Activated effector memory CD4-positive, alpha-beta T cell treated with anti-CD3 and anti-CD28 coated beads, Interleukin-2, amount 50 U/mL, for 16 hours (primary cell): ENCODE results near the gene PPP2R5B.

Source experiments
- DNase-seq: peaks from one replicate; pipeline ENCODE4 v3.0.0-alpha.2; 2020

The PPP2R5B gene

DNA sequence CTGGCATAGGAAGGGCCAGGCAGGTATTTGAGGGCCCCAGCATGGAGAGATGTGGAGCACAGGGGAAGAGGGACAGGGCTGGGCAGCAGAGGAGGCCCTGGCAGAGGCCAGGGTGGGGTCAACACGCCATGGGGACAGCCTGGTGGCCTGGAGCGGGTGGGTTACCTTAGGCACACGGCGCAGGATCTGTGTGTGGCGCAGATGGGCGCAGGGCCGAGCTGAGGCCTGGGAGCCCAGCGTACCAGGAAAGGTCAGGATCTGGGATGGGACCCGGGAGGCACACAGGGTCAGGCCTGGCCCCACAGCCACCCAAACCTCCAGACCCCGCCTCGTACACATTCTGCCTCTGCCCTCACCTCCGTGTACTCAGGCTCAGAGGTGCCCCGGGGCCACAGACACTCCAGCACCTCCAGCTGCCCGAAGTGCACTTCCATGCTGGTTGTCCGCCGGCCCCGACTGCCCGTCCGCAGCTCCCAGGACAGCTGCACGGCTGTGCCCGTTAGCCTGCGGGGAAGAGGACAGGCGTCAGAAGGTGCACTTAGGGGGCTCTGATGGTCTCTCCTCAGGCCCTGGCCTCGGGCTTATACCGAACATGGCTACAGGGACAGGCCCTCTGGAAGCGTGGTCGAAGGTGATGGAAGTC, 13.9 kb upstream of the PPP2R5B start:
- DNase-seq = no peak

DNA sequence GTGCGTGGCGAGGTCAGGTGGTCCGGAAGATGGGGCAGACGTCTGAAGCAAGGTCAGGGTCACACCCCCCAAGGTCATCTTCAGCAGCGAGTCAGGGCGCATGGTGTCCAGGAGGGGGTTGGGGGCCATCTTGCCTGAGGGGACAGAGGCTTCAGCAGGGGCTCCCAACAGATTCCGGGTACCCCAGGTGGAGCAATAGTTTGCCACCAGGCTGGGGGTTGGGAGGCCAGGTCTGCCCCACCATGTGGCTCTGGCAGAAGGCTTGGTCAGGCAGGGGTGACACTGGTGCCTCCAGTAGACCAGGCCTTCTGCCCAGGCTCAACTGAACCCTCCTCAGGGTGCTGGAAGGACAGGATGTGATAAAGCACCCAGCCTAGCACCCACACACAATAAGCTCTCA, 13.3 kb upstream of the PPP2R5B start:
- DNase-seq = no peak

DNA sequence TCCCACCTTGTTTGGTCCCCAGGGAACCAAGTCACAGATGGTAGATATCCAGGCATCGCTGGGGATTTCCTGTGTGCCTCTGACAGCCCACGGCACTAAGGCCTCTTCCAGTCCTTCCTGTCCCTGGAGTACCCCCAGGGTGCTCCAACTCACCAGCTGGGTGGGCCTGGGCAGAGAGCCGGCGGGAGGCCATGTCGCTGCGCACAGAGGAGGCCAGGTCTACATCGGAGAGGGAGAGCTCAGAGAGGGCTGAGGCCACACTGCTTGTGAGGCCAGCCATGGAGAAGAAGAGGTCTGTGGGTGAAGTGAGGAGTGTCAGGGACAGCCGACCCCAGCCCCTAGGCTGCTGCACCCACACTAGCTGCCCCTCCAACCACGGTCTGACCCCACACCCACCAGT, 12.8 kb upstream of the PPP2R5B start:
- no peak for DNase-seq

DNA sequence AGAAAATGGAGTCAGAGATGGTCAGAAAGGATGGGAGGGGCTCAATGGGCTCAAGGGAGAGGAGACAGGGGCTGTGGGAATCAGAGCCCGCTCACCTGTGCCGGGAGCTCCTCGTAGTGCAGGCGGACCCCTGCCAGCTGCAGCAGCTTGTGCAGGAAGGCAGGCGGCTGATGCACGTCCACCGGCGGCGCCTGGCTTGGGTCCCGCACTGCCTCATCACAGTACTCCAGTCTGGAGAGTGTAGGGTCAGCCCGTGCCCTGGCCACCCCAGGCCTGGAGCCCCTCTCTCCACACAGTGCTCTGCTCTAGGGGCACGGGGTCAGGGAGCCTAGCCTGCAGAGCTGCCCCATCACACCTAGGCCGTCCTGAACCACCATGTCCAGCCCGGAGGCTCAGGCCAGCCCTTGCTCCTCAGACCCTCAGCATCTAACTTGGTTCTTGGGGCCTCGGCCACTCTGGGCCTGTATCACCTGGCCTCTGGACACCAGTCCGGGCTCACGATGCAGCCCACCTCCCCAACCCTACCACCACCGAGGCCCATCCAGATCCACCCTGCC, 11.2 kb upstream of the PPP2R5B start:
- no peak for DNase-seq

DNA sequence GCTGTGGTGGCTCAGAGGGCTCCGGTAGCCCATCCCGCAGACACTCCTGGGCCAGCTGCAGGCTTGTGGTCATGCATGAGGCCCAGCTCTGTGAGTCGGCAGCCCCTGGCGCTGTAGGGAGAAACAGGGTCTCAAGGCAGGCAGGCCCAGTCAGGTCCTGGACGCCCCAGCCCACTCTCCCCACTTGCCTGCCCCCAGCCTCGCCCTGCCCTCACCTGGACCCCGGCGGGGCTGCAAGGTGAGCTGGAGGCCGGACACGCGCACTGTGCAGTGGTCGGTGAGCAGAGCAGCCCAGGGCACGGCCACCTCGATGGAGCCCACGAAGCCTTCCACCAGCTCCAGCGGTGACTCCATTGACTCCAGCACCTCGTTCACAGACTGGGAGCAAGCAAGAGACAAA, 10.4 kb upstream of the PPP2R5B start:
- no peak for DNase-seq

DNA sequence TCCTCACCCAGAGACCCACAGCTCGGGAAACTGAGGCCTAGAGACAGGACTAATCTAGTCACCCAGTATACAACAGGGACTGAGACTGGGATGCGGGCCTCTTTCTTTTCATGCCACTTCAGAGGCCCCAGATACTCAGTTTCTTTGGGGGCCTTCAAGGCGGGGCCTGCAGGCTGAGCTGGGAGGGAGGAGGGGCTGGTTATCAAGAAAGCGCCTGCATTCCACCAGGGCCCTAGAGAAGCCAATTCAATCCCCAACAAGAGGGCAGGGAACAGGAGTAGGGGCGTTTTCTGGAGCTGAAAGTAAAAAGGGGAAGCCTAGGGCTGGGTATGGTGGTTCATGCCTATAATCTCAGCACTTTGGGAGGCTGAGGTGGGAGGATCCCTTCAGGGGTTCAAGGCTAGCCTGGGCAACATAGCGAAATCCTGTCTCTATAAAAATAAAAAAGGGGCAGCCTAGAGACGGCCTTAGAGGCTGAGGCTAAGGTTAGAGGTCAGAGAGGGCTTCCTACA, 9.1 kb upstream of the PPP2R5B start:
- DNase-seq = no peak

DNA sequence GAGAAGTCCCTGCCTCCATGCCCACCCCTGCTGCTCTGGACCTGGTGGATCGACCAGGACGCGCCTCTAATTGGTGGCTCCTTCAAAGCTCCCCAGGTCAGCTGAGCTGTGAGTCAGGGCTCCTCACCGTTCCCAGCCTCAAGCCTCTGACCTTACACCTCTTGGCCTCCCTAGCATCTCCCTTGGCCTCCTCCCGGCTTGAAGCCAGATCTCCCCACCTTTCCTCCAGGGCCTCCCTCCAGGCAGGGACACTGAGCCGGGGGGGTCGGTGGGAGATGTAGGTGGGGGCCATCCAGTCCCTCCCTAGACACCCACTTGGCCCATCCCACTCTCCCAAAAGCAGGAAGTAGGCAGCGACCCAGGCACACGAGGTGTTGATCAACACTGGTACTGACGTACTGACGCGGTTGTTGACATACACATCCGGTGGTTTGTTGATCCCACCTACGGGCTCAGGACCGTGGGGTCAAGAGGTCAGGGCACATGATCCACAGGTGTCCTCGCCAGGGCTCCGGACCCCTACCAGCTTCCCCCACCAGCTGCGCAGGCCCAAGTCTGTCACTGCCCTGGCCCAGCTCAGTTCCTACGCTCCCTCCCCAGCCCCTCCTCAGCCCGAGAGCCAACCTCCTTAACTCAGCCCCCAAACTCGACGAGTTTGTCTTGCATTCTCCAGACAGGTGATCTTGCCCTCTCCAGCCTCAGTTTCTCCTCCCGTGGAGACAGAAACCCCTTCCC, 8.3 kb upstream of the PPP2R5B start:
- peak; percentile 82 for DNase-seq

DNA sequence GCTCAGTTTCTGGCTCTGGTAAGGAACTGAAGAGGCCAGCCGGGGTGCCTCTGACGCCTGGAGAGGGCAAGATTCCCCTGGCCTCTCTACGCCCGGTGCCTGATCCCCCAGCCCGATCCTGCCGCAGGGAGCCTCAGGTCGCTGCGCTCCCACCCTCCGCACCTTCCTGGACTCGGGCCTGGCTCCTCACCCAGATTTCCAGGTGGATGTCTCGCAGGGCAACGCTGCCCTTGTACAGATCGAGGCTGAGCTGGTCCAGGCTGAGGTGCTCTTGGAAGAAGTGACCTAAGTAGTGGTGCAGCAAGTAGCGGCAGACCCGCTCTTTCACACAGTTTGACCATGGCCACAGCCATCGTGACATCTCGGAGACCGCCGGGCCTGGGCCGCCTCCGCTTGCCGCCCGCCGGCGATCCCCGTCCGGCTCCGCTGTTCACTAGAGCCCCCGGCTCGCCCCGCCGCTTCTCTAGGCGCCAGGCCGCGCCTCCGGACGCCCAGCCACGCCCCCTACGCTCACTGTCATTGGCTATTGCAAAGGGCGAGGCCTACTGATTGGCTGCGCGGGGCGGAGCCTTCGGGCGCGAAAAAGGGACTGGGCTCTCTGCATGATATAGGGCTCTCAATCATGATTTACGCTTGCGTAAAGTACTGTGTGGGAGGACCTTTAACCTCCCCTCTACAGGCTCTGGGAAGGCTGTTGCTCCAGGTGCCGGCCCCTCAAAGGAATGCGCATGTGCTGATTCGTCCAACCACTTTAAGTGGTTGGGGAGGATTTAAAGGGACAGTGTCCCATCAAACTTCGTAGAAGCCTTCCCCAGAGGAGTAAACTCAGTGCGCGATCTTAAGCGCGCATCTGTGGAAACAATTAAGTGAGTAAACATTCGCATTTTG, 7.5 kb upstream of the PPP2R5B start, which contains the start of gene ATG2A:
TSS of gene ATG2A (minus strand) at position 435 of the 888 bp plus-strand sequence. CDS start at position 361, 74 bp downstream.
- DNase-seq = peak; percentile 99

DNA sequence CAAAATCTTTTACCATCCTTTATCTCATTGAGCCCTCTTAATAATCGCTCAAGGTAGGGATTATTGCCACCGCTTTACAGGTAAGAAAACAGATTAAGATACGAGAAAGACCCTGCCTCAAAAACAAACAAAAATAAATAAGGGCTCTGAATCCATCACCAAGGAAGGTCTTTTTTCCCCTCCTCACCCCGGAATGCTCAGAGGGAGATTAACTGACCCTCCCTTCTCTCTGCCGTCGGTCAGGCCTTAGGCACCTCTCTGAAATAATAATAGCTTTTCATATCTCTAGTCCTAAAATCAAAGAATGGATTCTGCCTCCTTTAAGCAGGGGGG, 6.9 kb upstream of the PPP2R5B start:
- DNase-seq = no peak

DNA sequence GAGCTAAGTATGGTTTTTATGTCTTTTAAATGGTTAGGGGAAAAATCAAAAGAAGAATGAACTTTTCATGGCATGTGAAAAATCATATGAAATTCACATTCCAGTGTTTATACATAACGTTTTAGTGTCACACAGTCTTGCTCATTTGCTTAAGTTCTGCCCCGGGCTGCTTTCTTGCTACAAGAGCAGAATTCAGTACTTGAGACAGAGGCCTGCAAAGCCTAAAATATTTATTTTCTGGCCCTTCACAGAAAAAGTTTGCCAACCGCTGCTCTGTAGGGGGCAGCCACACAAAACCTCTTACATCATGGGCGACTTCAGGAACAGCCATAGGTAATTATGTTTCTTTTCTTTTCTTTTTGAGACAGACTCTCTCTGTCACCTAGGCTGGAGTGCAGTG, 6.5 kb upstream of the PPP2R5B start:
- DNase-seq = no peak

DNA sequence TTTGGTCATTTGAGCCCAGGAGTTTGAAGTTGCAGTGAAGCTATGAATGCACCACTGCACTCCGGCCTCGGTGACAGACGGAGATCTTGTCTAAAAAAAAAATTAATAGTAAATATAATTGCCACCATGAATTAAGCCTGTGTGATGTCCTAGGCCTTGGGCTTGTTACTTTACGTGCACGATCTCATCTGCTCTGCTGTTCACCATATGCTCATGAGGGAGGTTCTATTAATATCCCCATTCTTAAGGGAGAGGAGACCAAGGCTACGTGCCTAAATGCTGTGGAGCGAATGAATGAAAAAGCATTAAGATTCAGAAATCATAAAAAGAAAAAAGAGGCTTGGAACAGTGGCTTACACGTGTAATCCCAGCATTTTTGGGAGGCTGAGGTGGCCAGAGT, 4.9 kb upstream of the PPP2R5B start:
- no peak for DNase-seq

DNA sequence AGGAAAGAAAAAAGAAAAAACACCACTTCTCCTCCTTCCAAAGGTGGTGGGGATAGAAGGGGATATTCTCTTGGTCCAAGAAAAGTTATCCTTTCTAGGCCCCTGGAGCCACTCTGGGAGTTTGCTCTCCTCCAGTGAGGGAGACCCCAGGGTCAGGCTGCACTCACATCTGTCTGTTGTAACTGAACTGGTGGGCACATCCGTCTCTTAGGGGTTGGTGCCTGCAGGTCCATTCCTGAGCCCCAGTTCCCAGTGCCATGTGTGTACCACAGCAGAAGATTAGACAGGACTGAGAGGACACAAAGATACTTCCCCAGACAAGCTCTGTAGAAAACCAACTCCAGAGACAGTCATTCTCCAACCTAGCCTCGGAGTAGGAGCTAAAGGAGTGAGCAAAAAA, 4.4 kb upstream of the PPP2R5B start:
- DNase-seq = no peak

DNA sequence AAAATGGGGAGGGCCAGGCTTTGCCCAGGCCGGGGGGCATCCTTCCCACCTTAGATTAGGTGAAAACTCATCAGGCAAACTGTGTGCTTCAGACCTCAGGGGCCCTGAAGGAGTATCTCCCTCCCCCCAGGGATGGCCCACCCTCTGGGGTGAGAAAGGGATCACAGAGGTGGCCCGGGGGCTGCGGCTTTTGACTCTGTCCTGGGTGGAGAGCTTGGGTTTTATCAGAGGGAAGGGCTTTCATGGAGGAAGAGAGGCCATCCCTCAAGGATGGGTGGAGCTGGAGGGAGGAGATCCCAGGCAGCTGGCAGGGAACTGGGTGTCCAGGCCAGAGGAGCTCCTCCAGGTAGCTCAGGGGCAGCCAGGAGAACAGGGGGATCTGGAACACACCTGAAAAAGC, 3.1 kb upstream of the PPP2R5B start:
- no peak for DNase-seq

DNA sequence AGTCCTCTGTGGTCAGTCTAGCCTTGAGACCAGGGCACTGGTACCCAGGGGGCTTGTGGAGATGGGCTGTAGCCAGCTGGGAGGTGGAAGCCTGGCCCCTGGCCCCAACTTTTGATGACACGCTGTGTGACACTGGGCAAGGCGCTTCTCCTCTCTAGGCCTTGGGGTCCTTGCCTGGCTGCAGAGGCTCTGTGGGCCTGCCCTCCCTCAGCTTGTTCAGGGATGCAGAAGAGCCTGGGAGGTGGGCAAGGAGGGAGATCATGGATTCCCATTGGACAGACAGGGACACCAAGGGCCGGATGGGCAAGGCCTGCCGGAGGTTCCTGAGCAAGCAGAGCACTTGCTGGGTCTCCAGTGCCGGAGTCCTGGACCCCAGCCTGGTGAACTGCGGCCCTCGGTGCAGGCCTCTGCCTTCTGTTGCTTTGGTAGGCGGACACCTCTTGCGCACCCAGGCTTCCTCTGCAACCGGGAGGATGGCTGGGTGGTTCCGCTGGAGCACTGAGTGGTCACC, 1.3 kb upstream of the PPP2R5B start:
- DNase-seq = no peak

DNA sequence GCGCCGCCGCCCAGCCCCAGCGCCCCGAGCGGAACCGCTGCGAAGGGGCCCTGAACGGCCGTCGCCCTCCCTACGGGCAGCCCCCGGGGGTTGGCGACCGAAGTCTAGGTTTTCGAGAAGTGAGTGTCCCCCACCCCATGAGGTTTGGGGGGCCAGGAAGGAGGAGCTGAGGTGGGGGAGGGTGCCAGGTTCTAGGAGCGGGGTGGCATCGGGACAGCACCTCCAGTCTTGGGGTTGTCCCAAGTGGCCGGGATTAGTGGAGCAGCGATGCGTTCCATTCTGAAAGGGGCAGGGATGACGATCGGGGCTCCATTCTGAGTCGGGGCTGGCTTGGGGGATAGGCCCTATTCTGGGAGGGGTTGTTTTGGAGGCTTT, 408 bp downstream of the PPP2R5B start:
- no peak for DNase-seq

DNA sequence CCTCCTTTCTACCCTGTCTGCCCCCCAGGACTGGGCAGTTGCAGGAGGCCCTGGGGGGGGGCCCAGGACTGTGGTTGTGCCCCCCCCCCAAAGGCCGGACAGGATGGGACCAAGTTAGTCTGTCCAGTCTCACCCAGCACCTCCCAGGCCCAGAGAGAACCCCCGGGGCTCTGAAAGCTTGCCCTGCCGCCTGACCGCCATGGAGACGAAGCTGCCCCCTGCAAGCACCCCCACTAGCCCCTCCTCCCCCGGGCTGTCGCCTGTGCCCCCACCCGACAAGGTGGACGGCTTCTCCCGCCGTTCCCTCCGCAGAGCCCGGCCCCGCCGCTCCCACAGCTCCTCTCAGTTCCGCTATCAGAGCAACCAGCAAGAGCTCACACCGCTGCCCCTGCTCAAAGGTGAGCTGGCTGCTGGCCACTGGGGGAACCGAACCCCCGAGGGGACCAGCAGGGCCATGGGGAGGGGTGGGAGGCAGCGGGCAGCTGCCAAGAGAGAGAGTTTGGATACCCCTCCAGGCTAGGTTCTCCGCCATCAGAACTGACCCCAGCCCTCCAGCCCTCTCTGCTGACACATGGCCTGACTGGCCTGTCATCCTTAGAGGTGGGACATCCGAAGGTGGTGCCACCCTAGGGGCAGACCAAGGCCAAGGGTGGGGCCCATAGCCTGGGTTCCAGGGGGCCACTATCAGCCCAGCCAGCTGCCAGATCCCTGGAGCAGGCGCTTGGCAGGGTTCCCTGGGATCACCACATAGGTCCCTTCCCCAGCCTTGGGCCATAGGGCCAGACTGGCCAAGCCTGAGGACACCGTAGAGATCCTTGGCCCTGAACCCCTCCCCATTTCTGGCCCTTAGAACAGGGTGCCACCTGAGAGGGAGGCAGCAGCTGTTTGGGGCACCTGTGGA, 1.3 kb downstream of the PPP2R5B start:
- no peak for DNase-seq

DNA sequence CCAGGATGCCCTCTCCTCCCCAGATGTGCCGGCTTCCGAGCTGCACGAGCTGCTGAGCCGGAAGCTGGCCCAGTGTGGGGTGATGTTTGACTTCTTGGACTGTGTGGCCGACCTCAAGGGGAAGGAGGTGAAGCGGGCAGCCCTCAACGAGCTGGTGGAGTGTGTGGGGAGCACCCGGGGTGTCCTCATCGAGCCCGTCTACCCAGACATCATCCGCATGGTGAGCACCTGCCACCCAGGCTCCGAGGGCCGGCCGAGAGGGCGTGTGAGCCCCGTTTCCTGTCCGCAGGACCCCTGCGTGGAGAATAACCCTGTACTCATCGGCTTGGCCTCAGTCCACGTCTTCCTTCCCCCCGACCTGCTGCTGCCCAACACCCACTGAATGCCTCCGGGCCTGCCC, 2.2 kb downstream of the PPP2R5B start:
- DNase-seq = no peak

DNA sequence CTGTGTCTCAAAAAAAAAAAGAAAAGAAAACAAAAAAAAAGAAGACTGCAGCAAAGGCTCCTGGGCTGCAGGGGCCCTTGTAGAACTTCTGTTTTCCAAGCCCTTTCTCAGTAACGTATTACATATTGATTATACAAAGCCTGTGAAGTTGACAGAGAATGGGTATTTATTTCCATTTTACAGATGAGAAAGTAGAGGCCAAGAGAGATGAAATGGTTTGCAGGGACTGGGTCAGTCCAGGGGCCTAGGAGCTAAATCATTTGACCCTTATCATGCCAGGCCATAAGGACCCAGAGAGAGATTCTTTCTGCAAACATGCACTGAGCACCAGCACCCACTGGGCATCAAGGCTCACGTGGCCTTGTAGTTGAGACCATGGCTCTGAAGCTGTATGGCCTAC, 4.5 kb downstream of the PPP2R5B start:
- no peak for DNase-seq

DNA sequence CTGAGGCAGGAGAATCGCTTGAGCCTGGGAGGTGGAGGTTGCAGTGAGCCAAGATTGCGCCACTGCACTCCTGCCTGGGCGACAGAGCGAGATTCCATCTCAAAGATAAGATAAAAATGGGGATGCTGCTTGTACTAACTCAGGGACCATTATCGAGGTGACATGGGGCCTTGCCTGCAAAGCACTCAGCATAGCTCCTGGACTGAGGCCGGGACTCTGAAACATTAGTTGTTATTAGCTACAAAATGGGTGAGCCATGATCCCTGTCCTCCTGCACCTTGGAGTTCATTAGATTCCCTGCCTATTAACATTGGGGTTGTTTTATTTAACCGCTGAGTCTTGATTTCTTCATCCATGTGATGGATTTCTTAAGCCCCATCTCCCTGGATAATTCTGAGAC, 5.1 kb downstream of the PPP2R5B start:
- no peak for DNase-seq

DNA sequence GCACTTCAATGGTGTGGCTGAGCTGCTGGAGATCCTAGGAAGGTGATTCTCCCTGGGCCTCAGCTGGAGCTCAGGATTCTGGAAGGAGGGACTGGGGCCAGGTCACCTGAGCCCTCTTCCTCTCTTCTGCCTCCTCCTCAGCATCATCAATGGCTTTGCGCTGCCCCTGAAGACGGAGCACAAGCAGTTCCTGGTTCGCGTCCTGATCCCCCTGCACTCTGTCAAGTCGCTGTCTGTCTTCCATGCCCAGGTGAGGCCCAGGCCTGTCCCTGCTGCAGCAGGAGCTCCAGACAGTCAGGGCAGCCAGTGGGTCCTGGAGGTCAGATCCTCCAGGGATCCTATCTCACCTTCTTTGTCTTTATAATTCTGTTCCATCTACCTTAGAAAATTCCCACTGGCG, 5.9 kb downstream of the PPP2R5B start:
- DNase-seq = peak; percentile 19

DNA sequence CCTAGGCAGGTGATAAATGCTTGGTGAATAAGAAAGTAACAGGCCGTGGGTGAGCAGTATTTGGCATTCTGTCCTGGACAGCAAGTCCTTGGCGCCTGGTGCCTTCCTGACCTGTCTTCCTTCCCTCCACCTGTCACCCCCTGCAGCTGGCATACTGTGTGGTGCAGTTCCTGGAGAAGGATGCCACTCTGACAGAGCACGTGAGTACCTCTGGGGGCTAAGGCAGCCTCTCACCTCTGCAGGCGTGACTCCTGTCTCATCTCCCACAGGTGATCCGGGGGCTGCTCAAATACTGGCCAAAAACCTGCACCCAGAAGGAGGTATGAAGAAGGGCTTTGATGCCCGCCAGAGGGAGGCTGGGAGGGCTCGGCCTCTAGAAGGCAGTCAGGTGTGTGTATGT, 6.8 kb downstream of the PPP2R5B start:
- peak; percentile 47 for DNase-seq

DNA sequence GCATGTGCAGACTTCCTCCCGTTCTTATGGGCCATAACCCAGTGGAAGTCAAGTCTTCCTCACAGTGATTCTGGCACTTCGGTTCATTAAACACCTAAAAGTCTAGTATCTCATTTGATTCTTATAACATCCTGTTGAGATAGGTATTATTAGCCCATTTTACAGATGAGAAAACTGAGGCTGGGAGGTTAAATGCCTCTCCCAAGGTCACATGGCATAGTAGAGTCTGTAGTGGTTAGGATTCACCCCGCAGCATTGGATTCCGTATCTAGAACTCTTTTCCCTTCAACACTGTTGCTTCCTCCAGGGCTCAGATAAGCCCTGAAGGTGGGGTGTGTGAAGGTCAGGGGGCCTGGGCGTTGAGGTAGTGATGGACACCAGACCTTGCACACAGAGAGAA, 7.8 kb downstream of the PPP2R5B start:
- peak; percentile 28 for DNase-seq
